ENCODE data around the gene TLE6. TPM values are rescaled to one million over a fixed set of nuclear protein-coding genes. Genes with fewer than 3 reads are reported as not detected.
A peak's percentile ranks its signal among the peaks of the same experiment; 100 is the strongest.

TLE6 gene
- total and polyA plus RNA-seq, 2 of the 13 experiments (the other 11 are each of a cell fraction or from before 2014, with no cell fraction given) = 0.24 to 5.5 TPM

DNA sequence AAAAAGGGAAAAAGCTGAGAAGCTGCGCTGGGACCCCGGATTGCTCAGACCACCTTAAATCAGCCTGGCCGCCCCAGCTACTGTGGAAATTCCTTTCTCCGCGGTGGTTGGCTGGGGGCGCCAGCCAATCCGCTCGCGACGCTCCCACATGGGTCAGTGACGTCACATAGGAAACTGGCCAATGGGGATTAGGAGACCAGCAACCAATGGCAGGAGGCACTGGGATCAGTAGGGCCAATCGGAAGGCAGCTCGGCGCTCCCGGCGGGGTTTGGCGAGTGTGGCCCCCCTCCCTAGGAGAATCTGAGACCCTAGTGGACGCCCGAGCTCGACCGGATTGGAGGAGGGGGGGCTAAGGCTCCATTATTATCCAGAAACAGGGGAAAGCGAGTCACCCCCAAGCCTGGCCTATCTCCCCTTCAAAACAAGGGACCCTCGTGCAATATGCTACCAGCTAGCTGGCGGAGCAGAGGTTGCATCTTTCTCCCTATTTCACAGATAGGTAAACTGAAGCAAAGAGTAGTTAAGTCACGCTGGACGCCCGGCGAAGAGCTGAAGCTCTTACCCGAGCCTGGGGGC, 58.3 kb downstream of the TLE6 start (continued):
- TF ChIP-seq, protein P1, sequence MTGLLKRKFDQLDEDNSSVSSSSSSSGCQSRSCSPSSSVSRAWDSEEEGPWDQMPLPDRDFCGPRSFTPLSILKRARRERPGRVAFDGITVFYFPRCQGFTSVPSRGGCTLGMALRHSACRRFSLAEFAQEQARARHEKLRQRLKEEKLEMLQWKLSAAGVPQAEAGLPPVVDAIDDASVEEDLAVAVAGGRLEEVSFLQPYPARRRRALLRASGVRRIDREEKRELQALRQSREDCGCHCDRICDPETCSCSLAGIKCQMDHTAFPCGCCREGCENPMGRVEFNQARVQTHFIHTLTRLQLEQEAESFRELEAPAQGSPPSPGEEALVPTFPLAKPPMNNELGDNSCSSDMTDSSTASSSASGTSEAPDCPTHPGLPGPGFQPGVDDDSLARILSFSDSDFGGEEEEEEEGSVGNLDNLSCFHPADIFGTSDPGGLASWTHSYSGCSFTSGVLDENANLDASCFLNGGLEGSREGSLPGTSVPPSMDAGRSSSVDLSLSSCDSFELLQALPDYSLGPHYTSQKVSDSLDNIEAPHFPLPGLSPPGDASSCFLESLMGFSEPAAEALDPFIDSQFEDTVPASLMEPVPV (CRISPR knock-in tag; IDR thresholded peaks at IDR 0.05) = no peak
- TF ChIP-seq EP300 (IDR thresholded peaks at IDR 0.05; ENCODE audit: low read depth in 2 of 2, low read length in 2 of 2) (peak in 1 of 2 experiments; percentile 17; a peak in 1 of 4 replicates), EP300 (CRISPR knock-in tag; IDR thresholded peaks at IDR 0.05; ENCODE audit: borderline replicate concordance) (no peak), PHF8 (CRISPR knock-in tag; IDR thresholded peaks at IDR 0.05) (peak; percentile 40; the same call in 1 of the 2 replicates), LCORL (IDR thresholded peaks at IDR 0.05) (no peak), LCORL (CRISPR knock-in tag; IDR thresholded peaks at IDR 0.05) (peak; percentile 56), PAWR (CRISPR knock-in tag; IDR thresholded peaks at IDR 0.05; ENCODE audit: borderline replicate concordance) (0 out of 2 replicates have a peak, but pooled peaks have one; percentile 20), NR2C2 (CRISPR knock-in tag; IDR thresholded peaks at IDR 0.05; ENCODE audit: borderline replicate concordance) (0 out of 2 replicates have a peak, but pooled peaks have one; percentile 30), PHF21A (CRISPR knock-in tag; IDR thresholded peaks at IDR 0.05) (peak; percentile 12; the same call in 1 of the 2 replicates), RFXANK (CRISPR knock-in tag; IDR thresholded peaks at IDR 0.05) (peak; percentile 55; the same call in 1 of the 2 replicates), ONECUT2 (CRISPR knock-in tag; IDR thresholded peaks at IDR 0.05) (no peak), ZNF841 (CRISPR knock-in tag; IDR thresholded peaks at IDR 0.05; ENCODE audit: borderline replicate concordance) (no peak), POLR2A (IDR thresholded peaks at IDR 0.05; ENCODE audit: insufficient read depth in 1 of 2, low read depth in 2 of 2, low read length in 2 of 2) (peak in 1 of 2 experiments; percentile 58; a peak in 3 of 4 replicates), ZBTB8A (CRISPR knock-in tag; IDR thresholded peaks at IDR 0.05; ENCODE audit: borderline replicate concordance, low read depth) (no peak), FOXA3 (CRISPR knock-in tag; IDR thresholded peaks at IDR 0.05) (no peak), IRX3 (CRISPR knock-in tag; IDR thresholded peaks at IDR 0.05; ENCODE audit: borderline replicate concordance, low read depth) (no peak), ZNF260 (CRISPR knock-in tag; IDR thresholded peaks at IDR 0.05; ENCODE audit: borderline replicate concordance, low read depth) (no peak), ZNF343 (CRISPR knock-in tag; IDR thresholded peaks at IDR 0.05) (0 out of 2 replicates have a peak, but pooled peaks have one; percentile 25), ATF7 (IDR thresholded peaks at IDR 0.05) (peak; percentile 97), ATF7 (CRISPR knock-in tag; IDR thresholded peaks at IDR 0.05) (0 out of 2 replicates have a peak, but pooled peaks have one; percentile 46), MEIS1 (CRISPR knock-in tag; IDR thresholded peaks at IDR 0.05; ENCODE audit: borderline replicate concordance) (no peak)
- TF ChIP-seq, protein P2, sequence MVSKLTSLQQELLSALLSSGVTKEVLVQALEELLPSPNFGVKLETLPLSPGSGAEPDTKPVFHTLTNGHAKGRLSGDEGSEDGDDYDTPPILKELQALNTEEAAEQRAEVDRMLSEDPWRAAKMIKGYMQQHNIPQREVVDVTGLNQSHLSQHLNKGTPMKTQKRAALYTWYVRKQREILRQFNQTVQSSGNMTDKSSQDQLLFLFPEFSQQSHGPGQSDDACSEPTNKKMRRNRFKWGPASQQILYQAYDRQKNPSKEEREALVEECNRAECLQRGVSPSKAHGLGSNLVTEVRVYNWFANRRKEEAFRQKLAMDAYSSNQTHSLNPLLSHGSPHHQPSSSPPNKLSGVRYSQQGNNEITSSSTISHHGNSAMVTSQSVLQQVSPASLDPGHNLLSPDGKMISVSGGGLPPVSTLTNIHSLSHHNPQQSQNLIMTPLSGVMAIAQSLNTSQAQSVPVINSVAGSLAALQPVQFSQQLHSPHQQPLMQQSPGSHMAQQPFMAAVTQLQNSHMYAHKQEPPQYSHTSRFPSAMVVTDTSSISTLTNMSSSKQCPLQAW (CRISPR knock-in tag; IDR thresholded peaks at IDR 0.05) = peak; percentile 69
- TF ChIP-seq, protein P3, sequence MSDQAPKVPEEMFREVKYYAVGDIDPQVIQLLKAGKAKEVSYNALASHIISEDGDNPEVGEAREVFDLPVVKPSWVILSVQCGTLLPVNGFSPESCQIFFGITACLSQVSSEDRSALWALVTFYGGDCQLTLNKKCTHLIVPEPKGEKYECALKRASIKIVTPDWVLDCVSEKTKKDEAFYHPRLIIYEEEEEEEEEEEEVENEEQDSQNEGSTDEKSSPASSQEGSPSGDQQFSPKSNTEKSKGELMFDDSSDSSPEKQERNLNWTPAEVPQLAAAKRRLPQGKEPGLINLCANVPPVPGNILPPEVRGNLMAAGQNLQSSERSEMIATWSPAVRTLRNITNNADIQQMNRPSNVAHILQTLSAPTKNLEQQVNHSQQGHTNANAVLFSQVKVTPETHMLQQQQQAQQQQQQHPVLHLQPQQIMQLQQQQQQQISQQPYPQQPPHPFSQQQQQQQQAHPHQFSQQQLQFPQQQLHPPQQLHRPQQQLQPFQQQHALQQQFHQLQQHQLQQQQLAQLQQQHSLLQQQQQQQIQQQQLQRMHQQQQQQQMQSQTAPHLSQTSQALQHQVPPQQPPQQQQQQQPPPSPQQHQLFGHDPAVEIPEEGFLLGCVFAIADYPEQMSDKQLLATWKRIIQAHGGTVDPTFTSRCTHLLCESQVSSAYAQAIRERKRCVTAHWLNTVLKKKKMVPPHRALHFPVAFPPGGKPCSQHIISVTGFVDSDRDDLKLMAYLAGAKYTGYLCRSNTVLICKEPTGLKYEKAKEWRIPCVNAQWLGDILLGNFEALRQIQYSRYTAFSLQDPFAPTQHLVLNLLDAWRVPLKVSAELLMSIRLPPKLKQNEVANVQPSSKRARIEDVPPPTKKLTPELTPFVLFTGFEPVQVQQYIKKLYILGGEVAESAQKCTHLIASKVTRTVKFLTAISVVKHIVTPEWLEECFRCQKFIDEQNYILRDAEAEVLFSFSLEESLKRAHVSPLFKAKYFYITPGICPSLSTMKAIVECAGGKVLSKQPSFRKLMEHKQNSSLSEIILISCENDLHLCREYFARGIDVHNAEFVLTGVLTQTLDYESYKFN (CRISPR knock-in tag; conservative IDR thresholded peaks at IDR 0.05) = 0 out of 2 replicates have a peak, but pooled peaks have one; percentile 17

All from HepG2 (cell line).